PC-9 (cell line): ENCODE measurements around the gene CPEB3.

Experiments used
- EZH2 ChIP-seq: fragments of 200-600 bp; sonication (generic); IDR thresholded peaks from 2 replicates; pipeline ENCODE4 v1.8.0; 2017; ENCODE audit warnings: antibody characterized with exemption, low read depth
- TF ChIP-seq, protein P1 (sequence below): fragments of 200-600 bp; sonication (generic); conservative IDR thresholded peaks from 2 replicates; pipeline ENCODE4 v1.6.1; 2017; ENCODE audit warnings: mixed run types, antibody characterized with exemption, mild to moderate bottlenecking, moderate library complexity

DNA sequence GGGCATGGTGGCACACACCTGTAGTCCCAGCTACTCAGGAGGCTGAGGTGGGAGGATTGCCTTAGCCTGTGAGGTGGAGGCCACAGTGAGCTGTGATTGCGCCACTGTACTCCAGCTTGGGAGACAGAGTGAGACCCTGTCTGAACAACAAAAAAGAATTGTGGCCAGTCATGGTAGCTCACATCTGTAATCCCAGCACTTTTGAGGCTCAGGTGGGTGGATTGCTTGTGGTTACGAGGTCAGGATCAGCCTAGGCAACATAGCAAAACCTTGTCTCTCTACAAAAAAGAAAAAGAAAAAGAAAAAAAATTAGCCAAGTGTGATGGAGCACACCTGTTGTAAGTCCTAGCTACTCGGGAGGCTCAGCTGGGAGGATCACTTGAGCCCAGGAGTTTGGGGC, 22.9 kb upstream of the CPEB3 start:
- TF ChIP-seq, protein P1, sequence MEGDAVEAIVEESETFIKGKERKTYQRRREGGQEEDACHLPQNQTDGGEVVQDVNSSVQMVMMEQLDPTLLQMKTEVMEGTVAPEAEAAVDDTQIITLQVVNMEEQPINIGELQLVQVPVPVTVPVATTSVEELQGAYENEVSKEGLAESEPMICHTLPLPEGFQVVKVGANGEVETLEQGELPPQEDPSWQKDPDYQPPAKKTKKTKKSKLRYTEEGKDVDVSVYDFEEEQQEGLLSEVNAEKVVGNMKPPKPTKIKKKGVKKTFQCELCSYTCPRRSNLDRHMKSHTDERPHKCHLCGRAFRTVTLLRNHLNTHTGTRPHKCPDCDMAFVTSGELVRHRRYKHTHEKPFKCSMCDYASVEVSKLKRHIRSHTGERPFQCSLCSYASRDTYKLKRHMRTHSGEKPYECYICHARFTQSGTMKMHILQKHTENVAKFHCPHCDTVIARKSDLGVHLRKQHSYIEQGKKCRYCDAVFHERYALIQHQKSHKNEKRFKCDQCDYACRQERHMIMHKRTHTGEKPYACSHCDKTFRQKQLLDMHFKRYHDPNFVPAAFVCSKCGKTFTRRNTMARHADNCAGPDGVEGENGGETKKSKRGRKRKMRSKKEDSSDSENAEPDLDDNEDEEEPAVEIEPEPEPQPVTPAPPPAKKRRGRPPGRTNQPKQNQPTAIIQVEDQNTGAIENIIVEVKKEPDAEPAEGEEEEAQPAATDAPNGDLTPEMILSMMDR: no peak
- no peak for TF ChIP-seq EZH2
